DOHH2 (cell line): ENCODE measurements around the gene USP27X.

Experiments
- H3F3A ChIP-seq: fragments of 200-600 bp; sonication (generic), shearing (Covaris generic); 2 replicates; pipeline ENCODE4 v1.6.0; 2016; ENCODE audit warnings: antibody characterized with exemption, mild to moderate bottlenecking; ENCODE audit not compliant: control insufficient read depth, insufficient read depth
- H3K27ac ChIP-seq: fragments of 200-600 bp; sonication (generic); 2 replicates; pipeline ENCODE4 v1.5.1; 2014; ENCODE audit warnings: low read depth, mild to moderate bottlenecking, low read length, moderate library complexity
- H3K27me3 ChIP-seq: fragments of 200-600 bp; sonication (generic); 2 replicates; pipeline ENCODE4 v1.6.1; 2014; ENCODE audit warnings: mild to moderate bottlenecking, low read length, mixed read lengths; ENCODE audit not compliant: control insufficient read depth
- H3K36me3 ChIP-seq: fragments of 200-600 bp; sonication (generic); 2 replicates; pipeline ENCODE4 v1.6.1; 2014; ENCODE audit warnings: mild to moderate bottlenecking, low read length, moderate library complexity, mixed read lengths; ENCODE audit not compliant: control insufficient read depth
- H3K4me1 ChIP-seq: fragments of 200-600 bp; sonication (generic); 2 replicates; pipeline ENCODE4 v1.6.1; 2014; ENCODE audit warnings: mild to moderate bottlenecking, low read length, mixed read lengths; ENCODE audit not compliant: control insufficient read depth
- H3K4me2 ChIP-seq: fragments of 200-600 bp; sonication (generic); 2 replicates; pipeline ENCODE4 v1.6.0; 2014; ENCODE audit warnings: mild to moderate bottlenecking, low read length, moderate library complexity
- H3K4me3 ChIP-seq: fragments of 200-600 bp; sonication (generic); 2 replicates; pipeline ENCODE4 v1.5.1; 2014; ENCODE audit warnings: mild to moderate bottlenecking, low read length, mixed read lengths
- H3K79me2 ChIP-seq: fragments of 200-600 bp; sonication (generic); 2 replicates; pipeline ENCODE4 v1.6.1; 2014; ENCODE audit warnings: mild to moderate bottlenecking, low read length, mixed read lengths; ENCODE audit not compliant: control insufficient read depth
- H3K9me2 ChIP-seq: fragments of 200-600 bp; sonication (generic); replicated peaks from 2 replicates; pipeline ENCODE4 v1.6.1; 2014; ENCODE audit warnings: mild to moderate bottlenecking, low read length, mixed read lengths; ENCODE audit not compliant: control insufficient read depth
- H3K9me3 ChIP-seq: fragments of 200-600 bp; sonication (generic); 2 replicates; pipeline ENCODE4 v1.6.1; 2014; ENCODE audit warnings: antibody characterized with exemption, low read length, mixed read lengths; ENCODE audit not compliant: control insufficient read depth, insufficient read depth
- H4K20me1 ChIP-seq: fragments of 200-600 bp; sonication (generic); 2 replicates; pipeline ENCODE4 v1.6.0; 2014; ENCODE audit warnings: low read depth, mild to moderate bottlenecking, antibody characterized with exemption, low read length, moderate library complexity; ENCODE audit not compliant: control insufficient read depth, insufficient read depth
- EZH2phosphoT487 ChIP-seq: fragments of 200-600 bp; sonication (generic); IDR thresholded peaks from 2 replicates; pipeline ENCODE4 v1.6.1; 2017; ENCODE audit warnings: borderline replicate concordance, mild to moderate bottlenecking, antibody characterized with exemption, low read length, moderate library complexity, mixed read lengths
- TF ChIP-seq, protein P1 (sequence below): fragments of 200-600 bp; sonication (generic); IDR thresholded peaks from one replicate; pipeline ENCODE4 v1.5.1; 2014; ENCODE audit warnings: antibody characterized with exemption, mild to moderate bottlenecking, low read depth, low read length; ENCODE audit not compliant: poor library complexity, severe bottlenecking

The USP27X gene

DNA sequence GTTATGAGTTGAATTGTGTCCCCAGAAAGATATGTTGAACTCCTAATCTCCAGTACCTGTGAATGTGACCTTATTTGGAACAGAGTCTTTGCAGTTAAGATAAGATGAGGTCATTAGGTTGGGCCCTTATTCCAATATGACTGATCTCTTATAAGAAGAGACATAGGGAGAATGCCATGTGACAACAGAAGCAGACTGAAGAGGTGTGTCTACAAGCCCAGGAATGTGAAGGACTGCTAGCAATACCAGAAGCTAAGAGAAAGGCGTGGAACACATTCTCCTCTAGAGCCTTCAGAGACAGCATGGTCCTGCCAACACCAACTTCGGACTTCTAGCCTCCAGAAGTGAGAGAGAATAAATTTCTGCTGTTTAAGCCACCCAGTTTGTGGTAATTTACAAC lies 22.5 kb upstream of the USP27X start:
- Histone ChIP-seq H4K20me1 (no peaks in the 10 kb centered on the region), H3K4me2 (no peak overlapping the region), H3K79me2 (no peaks in the 10 kb centered on the region), H3K9me3 (no peaks in the 10 kb centered on the region), H3K36me3 (no peaks in the 10 kb centered on the region), H3K9me2 (no peaks in the 10 kb centered on the region), H3F3A (no peaks in the 10 kb centered on the region), H3K4me1 (no peaks in the 10 kb centered on the region), H3K27ac (no peak overlapping the region), H3K27me3 (no peaks in the 10 kb centered on the region), H3K4me3 (no peak overlapping the region)
- TF ChIP-seq, protein P1, sequence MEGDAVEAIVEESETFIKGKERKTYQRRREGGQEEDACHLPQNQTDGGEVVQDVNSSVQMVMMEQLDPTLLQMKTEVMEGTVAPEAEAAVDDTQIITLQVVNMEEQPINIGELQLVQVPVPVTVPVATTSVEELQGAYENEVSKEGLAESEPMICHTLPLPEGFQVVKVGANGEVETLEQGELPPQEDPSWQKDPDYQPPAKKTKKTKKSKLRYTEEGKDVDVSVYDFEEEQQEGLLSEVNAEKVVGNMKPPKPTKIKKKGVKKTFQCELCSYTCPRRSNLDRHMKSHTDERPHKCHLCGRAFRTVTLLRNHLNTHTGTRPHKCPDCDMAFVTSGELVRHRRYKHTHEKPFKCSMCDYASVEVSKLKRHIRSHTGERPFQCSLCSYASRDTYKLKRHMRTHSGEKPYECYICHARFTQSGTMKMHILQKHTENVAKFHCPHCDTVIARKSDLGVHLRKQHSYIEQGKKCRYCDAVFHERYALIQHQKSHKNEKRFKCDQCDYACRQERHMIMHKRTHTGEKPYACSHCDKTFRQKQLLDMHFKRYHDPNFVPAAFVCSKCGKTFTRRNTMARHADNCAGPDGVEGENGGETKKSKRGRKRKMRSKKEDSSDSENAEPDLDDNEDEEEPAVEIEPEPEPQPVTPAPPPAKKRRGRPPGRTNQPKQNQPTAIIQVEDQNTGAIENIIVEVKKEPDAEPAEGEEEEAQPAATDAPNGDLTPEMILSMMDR, result no peak
- no peak for TF ChIP-seq EZH2phosphoT487

DNA sequence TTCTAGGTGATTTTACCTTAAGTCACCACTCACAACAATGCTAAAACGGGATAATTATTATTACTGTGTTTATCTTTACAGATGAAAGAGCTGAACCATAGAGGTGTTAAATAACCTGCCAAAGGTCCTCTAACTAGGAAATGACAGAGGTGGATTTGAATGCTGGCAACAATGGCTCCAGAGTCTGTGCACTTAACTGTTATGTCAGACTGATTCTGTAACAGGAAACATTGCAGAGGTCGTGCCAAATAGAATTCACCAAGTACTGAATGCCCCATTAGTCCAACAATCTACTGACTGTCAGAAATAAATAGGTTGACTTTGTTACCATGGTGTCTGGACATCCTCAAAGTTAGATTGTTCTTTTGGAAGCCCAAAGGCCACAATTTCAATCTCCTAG lies 20.9 kb upstream of the USP27X start:
- H3K27me3 ChIP-seq, result no peaks in the 10 kb centered on the region
- H3K4me3 ChIP-seq, result no peak overlapping the region
- no peaks in the 10 kb centered on the region for H3K79me2 ChIP-seq
- no peaks in the 10 kb centered on the region for H3F3A ChIP-seq
- H3K9me3 ChIP-seq, result no peaks in the 10 kb centered on the region
- H3K4me1 ChIP-seq, result no peaks in the 10 kb centered on the region
- H3K4me2 ChIP-seq, result no peak overlapping the region
- H3K27ac ChIP-seq, result no peak overlapping the region
- TF ChIP-seq EZH2phosphoT487, result no peak
- no peaks in the 10 kb centered on the region for H3K36me3 ChIP-seq
- no peaks in the 10 kb centered on the region for H4K20me1 ChIP-seq
- no peaks in the 10 kb centered on the region for H3K9me2 ChIP-seq

DNA sequence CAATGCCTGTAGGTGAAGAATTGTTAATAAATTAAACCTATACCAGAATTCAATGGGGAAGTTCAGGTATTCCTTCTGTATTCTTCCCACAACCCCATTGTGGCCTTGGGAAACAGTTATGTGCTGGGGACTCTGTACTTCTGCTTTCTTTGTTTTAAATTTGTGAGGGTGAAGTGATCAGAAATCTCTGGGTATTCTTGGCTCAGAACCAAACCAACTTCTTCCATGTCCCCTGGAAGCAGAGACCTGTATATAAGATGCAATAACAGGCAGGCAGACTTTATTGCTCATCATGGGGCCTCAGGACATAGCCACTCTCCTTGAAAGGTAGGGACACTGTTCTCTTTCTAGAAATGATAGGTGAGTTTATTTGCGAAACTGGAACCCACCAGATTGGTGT lies 19.8 kb upstream of the USP27X start:
- no peaks in the 10 kb centered on the region for H3K79me2 ChIP-seq
- TF ChIP-seq, protein P1, result no peak
- TF ChIP-seq EZH2phosphoT487, result no peak
- H3K4me2 ChIP-seq, result no peak overlapping the region
- no peaks in the 10 kb centered on the region for H3K36me3 ChIP-seq
- H3K4me1 ChIP-seq, result no peaks in the 10 kb centered on the region
- H3K9me3 ChIP-seq, result no peaks in the 10 kb centered on the region
- H3K27ac ChIP-seq, result no peak overlapping the region
- no peaks in the 10 kb centered on the region for H3F3A ChIP-seq
- H3K9me2 ChIP-seq, result no peaks in the 10 kb centered on the region
- H4K20me1 ChIP-seq, result no peaks in the 10 kb centered on the region
- no peaks in the 10 kb centered on the region for H3K27me3 ChIP-seq
- H3K4me3 ChIP-seq, result no peak overlapping the region

DNA sequence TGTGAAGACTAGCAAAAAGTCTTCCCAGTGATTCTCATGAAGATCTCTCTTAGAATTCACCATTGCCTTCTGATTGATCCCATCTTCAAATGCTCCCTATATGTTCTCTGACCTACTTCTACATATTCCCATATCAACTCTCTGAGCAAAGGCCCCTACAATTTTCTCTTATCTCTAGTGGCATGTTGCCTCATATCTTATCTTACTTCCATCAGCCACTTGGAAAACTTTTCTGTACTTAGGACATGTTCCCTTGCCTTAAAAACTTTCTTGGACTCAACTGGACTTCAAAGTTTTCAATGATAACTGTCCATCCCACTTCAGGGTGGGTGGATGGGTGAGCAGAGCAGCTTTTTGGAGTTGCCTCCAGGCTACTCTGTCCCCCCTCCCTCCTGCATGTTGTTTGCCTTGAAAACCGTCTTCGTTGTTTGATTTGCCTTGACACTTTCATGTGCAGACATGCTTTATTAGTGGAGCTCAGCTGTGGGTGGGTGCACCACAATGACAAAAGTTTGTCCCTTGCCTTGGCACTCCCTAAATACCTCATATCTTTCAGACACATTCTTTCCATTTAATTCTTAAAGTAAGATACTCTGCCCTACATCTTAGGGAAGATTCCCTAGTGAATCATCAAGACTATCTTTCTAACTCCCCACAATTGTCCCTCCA lies 18.3 kb upstream of the USP27X start:
- Histone ChIP-seq H3K79me2 (no peaks in the 10 kb centered on the region), H3K27me3 (no peaks in the 10 kb centered on the region), H3K4me3 (no peak overlapping the region), H3K9me3 (no peaks in the 10 kb centered on the region), H3K4me2 (no peak overlapping the region), H3K27ac (no peak overlapping the region), H3F3A (no peaks in the 10 kb centered on the region), H3K36me3 (no peaks in the 10 kb centered on the region), H3K4me1 (no peaks in the 10 kb centered on the region), H3K9me2 (no peaks in the 10 kb centered on the region), H4K20me1 (no peaks in the 10 kb centered on the region)
- no peak for TF ChIP-seq EZH2phosphoT487
- TF ChIP-seq, protein P1, result no peak
